Uterus (tissue), 4 donors: ENCODE results near the gene CDK9. TPM values are rescaled to one million over a fixed set of nuclear protein-coding genes. Genes with fewer than 3 reads are reported as not detected.

Experiments used
- DNase-seq, 2 donors: peaks; one replicate each; pipeline ENCODE4 v3.0.0-alpha.2; 2019 to 2020
- H3K27ac ChIP-seq, 2 donors: fragments of 200-600 bp; sonication (generic); 1 replicate in 1 of 2; 2 replicates in 1 of 2; pipeline ENCODE4 v1.5.1; 2016 to 2018
- H3K27me3 ChIP-seq, 2 donors: fragments of 200-600 bp; sonication (generic); one replicate each; pipeline ENCODE4 v1.5.1; 2018 to 2019; ENCODE audit warnings: control low read depth in 1 of 2
- H3K36me3 ChIP-seq, 2 donors: fragments of 200-600 bp; sonication (generic); one replicate each; pipeline ENCODE4 v1.5.1; 2019; ENCODE audit warnings: control low read depth in 1 of 2
- H3K4me1 ChIP-seq, 2 donors: fragments of 200-600 bp; sonication (generic); one replicate each; pipeline ENCODE4 v1.5.1; 2018 to 2019; ENCODE audit warnings: control low read depth in 1 of 2
- H3K4me3 ChIP-seq, 2 donors: fragments of 200-600 bp; sonication (generic); 1 replicate in 1 of 2; 2 replicates in 1 of 2; pipeline ENCODE4 v1.5.1; 2018 to 2019; ENCODE audit warnings: mild to moderate bottlenecking in 1 of 2
- H3K9me3 ChIP-seq, 2 donors: fragments of 200-600 bp; sonication (generic); one replicate each; pipeline ENCODE4 v1.5.1; 2019; ENCODE audit warnings: control low read depth in 1 of 2
- CTCF ChIP-seq, 4 experiments: fragments of 200-600 bp in 2 of 4; fragments of 450-650 bp in 2 of 4; sonication (generic) in 2 of 4; IDR thresholded peaks; one replicate each; pipeline ENCODE4 v1.5.1; 2016 to 2019; ENCODE audit warnings: antibody characterized with exemption in 4 of 4, mild to moderate bottlenecking in 2 of 4, moderate library complexity in 1 of 4
- POLR2A ChIP-seq, 2 donors: fragments of 450-650 bp; IDR thresholded peaks; one replicate each; pipeline ENCODE4 v1.6.1; 2016; ENCODE audit warnings: antibody characterized with exemption in 2 of 2, mild to moderate bottlenecking in 1 of 2, moderate library complexity in 1 of 2
- intact Hi-C: fragments of 100-400 bp; cut with DNase I; formaldehyde crosslinking; loops from one replicate; pipeline ENCODE4 v1.15.1; 2023; ENCODE audit warnings: low total_unique reads
- total RNA-seq, 4 donors: library from RNA; depleted of rRNA in 3 of 4; stranded (reverse); fragments of >200 nt in 3 of 4; gene quantifications; one replicate each; pipeline versions ENCODE4 v1.1.0 to v1.2.4, GENCODE V29; 2014 to 2023
- donor health status: DM: yes; HTN: yes; CAD: no.

CDK9 gene
- total RNA-seq, 4 donors from 2014 or later, result 30.0 to 175 (median 77.4) TPM

GRCh38 chr9:127742435-127743088 is 43.3 kb upstream of the CDK9 start:
- Histone ChIP-seq H3K4me1 (no peaks in the 10 kb centered on the region), H3K4me3 (no peak overlapping the region), H3K36me3 (no peaks in the 10 kb centered on the region), H3K27ac (peak overlapping the region in 1 of 2 donors; percentile 72), H3K9me3 (no peaks in the 10 kb centered on the region), H3K27me3 (no peaks in the 10 kb centered on the region)
- TF ChIP-seq POLR2A (IDR thresholded peaks at IDR 0.05) (no peak), CTCF (IDR thresholded peaks at IDR 0.05) (no peak)
- peak; percentile 40 to 62 for DNase-seq
- intact Hi-C loops, result no loop called here

- H3K27ac ChIP-seq, result no peak overlapping the region
- no peaks in the 10 kb centered on the region for H3K27me3 ChIP-seq
- intact Hi-C loops, result no loop called here
These were observed 41.3 kb upstream of the CDK9 start for GRCh38 chr9:127744398-127745110.

GRCh38 chr9:127746959-127747569 is 38.8 kb upstream of the CDK9 start:
- Histone ChIP-seq H3K27ac (no peak overlapping the region), H3K9me3 (no peaks in the 10 kb centered on the region), H3K4me1 (no peaks in the 10 kb centered on the region), H3K4me3 (no peak overlapping the region), H3K27me3 (no peaks in the 10 kb centered on the region), H3K36me3 (no peaks in the 10 kb centered on the region)
- intact Hi-C loops, result no loop called here
- no peak for DNase-seq
- TF ChIP-seq CTCF (IDR thresholded peaks at IDR 0.05), result no peak
- TF ChIP-seq POLR2A (IDR thresholded peaks at IDR 0.05), result no peak

More at GRCh38 chr9:127744398-127745110, 41.3 kb upstream of the CDK9 start:
- TF ChIP-seq POLR2A (IDR thresholded peaks at IDR 0.05), result no peak
- no peak for TF ChIP-seq CTCF (IDR thresholded peaks at IDR 0.05)
- Histone ChIP-seq H3K4me1 (no peaks in the 10 kb centered on the region), H3K36me3 (no peaks in the 10 kb centered on the region), H3K4me3 (no peak overlapping the region), H3K9me3 (no peaks in the 10 kb centered on the region)
- no peak for DNase-seq

GRCh38 chr9:127749090-127749787 is 36.6 kb upstream of the CDK9 start:
- no peaks in the 10 kb centered on the region for H3K36me3 ChIP-seq
- TF ChIP-seq CTCF (IDR thresholded peaks at IDR 0.05), result no peak
- no peak for TF ChIP-seq POLR2A (IDR thresholded peaks at IDR 0.05)
- H3K4me3 ChIP-seq, result no peak overlapping the region
- peaks cover 0 to 3% of the 10 kb centered on the region in 2 donors for H3K27me3 ChIP-seq
- DNase-seq, result no peak
- intact Hi-C loops, result no loop called here
- no peaks in the 10 kb centered on the region for H3K4me1 ChIP-seq
- no peak overlapping the region for H3K27ac ChIP-seq
- no peaks in the 10 kb centered on the region for H3K9me3 ChIP-seq
